Glutamatergic neuron (in vitro differentiated cells): ENCODE data around the gene NDUFS2. TPM values are rescaled to one million over a fixed set of nuclear protein-coding genes. Genes with fewer than 3 reads are reported as not detected.
A peak's percentile ranks its signal among the peaks of the same experiment; 100 is the strongest.

ENCODE experiments used
- DNase-seq: peaks from one replicate; pipeline ENCODE4 v3.0.0; 2022
- H3K27ac Mint-ChIP-seq: one replicate; pipeline ENCODE4 v1.8.0; 2020; ENCODE audit warnings: mild to moderate bottlenecking, mixed read lengths, inconsistent platforms; ENCODE audit not compliant: unreplicated experiment
- H3K27me3 Mint-ChIP-seq: one replicate; pipeline ENCODE4 v1.8.0; 2020; ENCODE audit warnings: mild to moderate bottlenecking, moderate library complexity, mixed read lengths, inconsistent platforms; ENCODE audit not compliant: unreplicated experiment
- H3K36me3 Mint-ChIP-seq: one replicate; pipeline ENCODE4 v1.8.0; 2020; ENCODE audit warnings: mild to moderate bottlenecking, mixed read lengths, inconsistent platforms; ENCODE audit not compliant: unreplicated experiment
- H3K4me1 Mint-ChIP-seq: one replicate; pipeline ENCODE4 v1.8.0; 2020; ENCODE audit warnings: mild to moderate bottlenecking, low read depth, mixed read lengths, inconsistent platforms; ENCODE audit not compliant: unreplicated experiment
- H3K4me3 Mint-ChIP-seq: one replicate; pipeline ENCODE4 v1.8.0; 2020; ENCODE audit warnings: mild to moderate bottlenecking, mixed read lengths, inconsistent platforms; ENCODE audit not compliant: unreplicated experiment
- H3K9me3 Mint-ChIP-seq: one replicate; pipeline ENCODE4 v1.8.0; 2020; ENCODE audit warnings: mild to moderate bottlenecking, moderate library complexity, mixed read lengths, inconsistent platforms; ENCODE audit not compliant: unreplicated experiment
- CTCF ChIP-seq: fragments of 200-600 bp; sonication (generic); IDR thresholded peaks from one replicate; pipeline ENCODE4 v1.5.0; 2021; ENCODE audit not compliant: partially characterized antibody, unreplicated experiment
- total RNA-seq: library from RNA; stranded (reverse); fragmentation: NEBNext Ultra II Directional; extraction: Animal tissue kit (Norgen Biotek cat#: 25700); gene quantifications from one replicate; pipeline ENCODE4 v1.2.1, GENCODE V29; 2021; ENCODE audit not compliant: unreplicated experiment

NDUFS2 gene
- total RNA-seq, 1 donor from 2014 or later = 112 TPM

- Mint-ChIP-seq H3K4me3 (no peak overlapping the region), H3K27me3 (peaks cover 12% of the 10 kb centered on the region), H3K36me3 (no peaks in the 10 kb centered on the region), H3K27ac (no peak overlapping the region), H3K4me1 (peaks cover 8% of the 10 kb centered on the region), H3K9me3 (peaks cover 11% of the 10 kb centered on the region)
- DNase-seq = no peak
- no peak for TF ChIP-seq CTCF
These were observed 22.5 kb upstream of the NDUFS2 start for GRCh38 chr1:161179698-161180097.

- peaks cover 14% of the 10 kb centered on the region for H3K4me1 Mint-ChIP-seq
- DNase-seq = no peak
- TF ChIP-seq CTCF = peak; percentile 19
- H3K27me3 Mint-ChIP-seq = peaks cover 12% of the 10 kb centered on the region
- H3K27ac Mint-ChIP-seq = no peak overlapping the region
- H3K36me3 Mint-ChIP-seq = no peaks in the 10 kb centered on the region
- H3K9me3 Mint-ChIP-seq = peaks cover 9% of the 10 kb centered on the region
- H3K4me3 Mint-ChIP-seq = no peak overlapping the region
These were observed 21.5 kb upstream of the NDUFS2 start for GRCh38 chr1:161180639-161181038.

GRCh38 chr1:161182214-161182613, 20.0 kb upstream of the NDUFS2 start:
- H3K27me3 Mint-ChIP-seq = peaks cover 8% of the 10 kb centered on the region
- H3K27ac Mint-ChIP-seq = no peak overlapping the region
- no peak for TF ChIP-seq CTCF
- peaks cover 14% of the 10 kb centered on the region for H3K4me1 Mint-ChIP-seq
- DNase-seq = no peak
- H3K9me3 Mint-ChIP-seq = peaks cover 8% of the 10 kb centered on the region
- H3K36me3 Mint-ChIP-seq = no peaks in the 10 kb centered on the region
- H3K4me3 Mint-ChIP-seq = no peak overlapping the region

- no peak for TF ChIP-seq CTCF
- Mint-ChIP-seq H3K27me3 (peaks cover 2% of the 10 kb centered on the region), H3K27ac (no peak overlapping the region), H3K4me3 (no peak overlapping the region), H3K36me3 (no peaks in the 10 kb centered on the region), H3K4me1 (peaks cover 6% of the 10 kb centered on the region), H3K9me3 (peaks cover 1% of the 10 kb centered on the region)
- DNase-seq = no peak
These were observed 16.9 kb upstream of the NDUFS2 start for GRCh38 chr1:161185282-161185682.

GRCh38 chr1:161185732-161186311, 16.3 kb upstream of the NDUFS2 start:
- no peak overlapping the region for H3K4me3 Mint-ChIP-seq
- DNase-seq = no peak
- peaks cover 6% of the 10 kb centered on the region for H3K4me1 Mint-ChIP-seq
- no peaks in the 10 kb centered on the region for H3K36me3 Mint-ChIP-seq
- peaks cover 1% of the 10 kb centered on the region for H3K9me3 Mint-ChIP-seq
- no peak overlapping the region for H3K27ac Mint-ChIP-seq
- H3K27me3 Mint-ChIP-seq = peaks cover 2% of the 10 kb centered on the region
- TF ChIP-seq CTCF = no peak
